H1 (cell line): Measurements from ENCODE around the gene ZNF423. TPM values are rescaled to one million over a fixed set of nuclear protein-coding genes. Genes with fewer than 3 reads are reported as not detected.

Source experiments
- CTCF ChIA-PET: fragments of 300-600 bp; sonication (Branson Sonifier 250); formaldehyde crosslinking; loops from one replicate; lab custom pipeline; 2021; ENCODE audit not compliant: partially characterized antibody; lab: Charles Lee
- POLR2A ChIA-PET: fragments of 300-600 bp; sonication (Branson Sonifier 250); formaldehyde crosslinking; loops from one replicate; lab custom pipeline; 2021; ENCODE audit warnings: inconsistent platforms; ENCODE audit not compliant: partially characterized antibody; lab: Charles Lee
- DNase-seq, 2 experiments: peaks; one replicate each; pipeline versions ENCODE4 v3.0.0 to v3.0.0-alpha.2; 2010 to 2022; ENCODE audit warnings: low spot score in 2 of 2, low read depth in 1 of 2, mixed read lengths in 1 of 2
- FAIRE-seq: peaks from 2 replicates; lab custom pipeline; 2011; peaks lifted over from hg19 to GRCh38; lab: Jason Lieb, UNC
- H2AFZ ChIP-seq: 2 replicates; pipeline ENCODE4 v1.8.1; 2012; ENCODE audit warnings: low read length, inconsistent platforms
- H2AK5ac ChIP-seq: 2 replicates; pipeline ENCODE4 v1.6.1; 2013; ENCODE audit warnings: low read depth, low read length
- H2BK120ac ChIP-seq: replicated peaks from 2 replicates; pipeline ENCODE3; 2013; ENCODE audit warnings: low read depth, low read length, inconsistent platforms
- H2BK12ac ChIP-seq: 2 replicates; pipeline ENCODE4 v1.6.1; 2013; ENCODE audit warnings: low read depth, low read length
- H2BK15ac ChIP-seq: 2 replicates; pipeline ENCODE4 v1.6.1; 2013; ENCODE audit warnings: low read length
- H2BK20ac ChIP-seq: 2 replicates; pipeline ENCODE4 v1.6.1; 2013; ENCODE audit warnings: low read length
- H2BK5ac ChIP-seq: 2 replicates; pipeline ENCODE4 v1.6.1; 2013; ENCODE audit warnings: low read depth, low read length
- H3K14ac ChIP-seq: 2 replicates; pipeline ENCODE4 v1.6.1; 2013; ENCODE audit warnings: inconsistent platforms; ENCODE audit not compliant: insufficient read length
- H3K18ac ChIP-seq: 2 replicates; pipeline ENCODE4 v1.6.1; 2013; ENCODE audit warnings: low read length; ENCODE audit errors: extremely low read depth
- H3K23ac ChIP-seq: 2 replicates; pipeline ENCODE4 v1.6.1; 2013; ENCODE audit warnings: inconsistent platforms; ENCODE audit not compliant: insufficient read length
- H3K23me2 ChIP-seq: 2 replicates; pipeline ENCODE4 v1.6.1; 2013; ENCODE audit warnings: low read depth, low read length
- H3K27ac ChIP-seq: 2 replicates; pipeline ENCODE4 v1.6.1; 2011; ENCODE audit warnings: low read depth, low read length, inconsistent platforms
- H3K27me3 ChIP-seq, 4 experiments: replicated peaks in 1 of 4; 1 replicate in 1 of 4; 2 replicates in 3 of 4; pipeline versions ENCODE4 v1.6.1 to v1.8.1; 2011 to 2013; ENCODE audit warnings: low read length in 3 of 4, mild to moderate bottlenecking in 3 of 4, inconsistent platforms in 2 of 4, mixed read lengths in 2 of 4, moderate library complexity in 1 of 4; ENCODE audit not compliant: control insufficient read depth in 3 of 4, insufficient read depth in 3 of 4; ENCODE audit errors: extremely low read depth in 1 of 4
- H3K36me3 ChIP-seq, 4 experiments: 2 replicates each; pipeline versions ENCODE4 v1.6.1 to v1.8.1; 2011 to 2013; ENCODE audit warnings: mild to moderate bottlenecking in 4 of 4, low read length in 3 of 4, moderate library complexity in 2 of 4, control low read depth in 1 of 4, inconsistent platforms in 1 of 4; ENCODE audit not compliant: insufficient read depth in 4 of 4, control insufficient read depth in 2 of 4
- H3K4ac ChIP-seq: replicated peaks from 2 replicates; pipeline ENCODE3; 2013; ENCODE audit warnings: low read length, low read depth, mixed read lengths, inconsistent platforms; ENCODE audit not compliant: insufficient read length
- H3K4me1 ChIP-seq, 4 experiments: replicated peaks in 1 of 4; 1 replicate in 1 of 4; 2 replicates in 3 of 4; pipeline versions ENCODE4 v1.6.1 to v1.8.1; 2011 to 2013; ENCODE audit warnings: low read length in 3 of 4, inconsistent platforms in 2 of 4, mixed read lengths in 1 of 4; ENCODE audit not compliant: insufficient read depth in 4 of 4, control insufficient read depth in 3 of 4
- H3K4me2 ChIP-seq, 2 experiments: 2 replicates each; pipeline versions ENCODE4 v1.6.1 to v1.8.1; 2011 to 2013; ENCODE audit warnings: low read depth in 2 of 2, low read length in 2 of 2, control low read depth in 1 of 2, inconsistent platforms in 1 of 2, mild to moderate bottlenecking in 1 of 2; ENCODE audit not compliant: insufficient read depth in 1 of 2
- H3K4me3 ChIP-seq, 4 experiments: fragments of 200-600, 300-600 bp in 1 of 4; sonication (generic), shearing (Covaris generic), sonication (Bioruptor Twin) in 1 of 4; 2 replicates each; pipeline versions ENCODE4 v1.5.1 to v1.8.1; 2011 to 2016; ENCODE audit warnings: low read length in 4 of 4, low read depth in 3 of 4, control low read depth in 2 of 4, inconsistent platforms in 2 of 4, mild to moderate bottlenecking in 2 of 4, mixed read lengths in 1 of 4, moderate library complexity in 1 of 4; ENCODE audit not compliant: insufficient read depth in 2 of 4; ENCODE audit errors: extremely low read depth in 1 of 4
- H3K56ac ChIP-seq: replicated peaks from 2 replicates; pipeline ENCODE3; 2013; ENCODE audit warnings: low read depth, mild to moderate bottlenecking, mixed read lengths, low read length, inconsistent platforms; ENCODE audit not compliant: insufficient read length
- H3K79me1 ChIP-seq: 2 replicates; pipeline ENCODE4 v1.6.1; 2013; ENCODE audit warnings: low read depth, low read length, control low read depth
- H3K79me2 ChIP-seq, 2 experiments: 2 replicates each; pipeline versions ENCODE4 v1.6.1 to v1.8.1; 2012 to 2013; ENCODE audit warnings: low read length in 2 of 2, mild to moderate bottlenecking in 2 of 2, inconsistent platforms in 1 of 2; ENCODE audit not compliant: insufficient read depth in 2 of 2, control insufficient read depth in 1 of 2
- H3K9ac ChIP-seq, 4 experiments: replicated peaks in 1 of 4; 1 replicate in 1 of 4; 2 replicates in 3 of 4; pipeline versions ENCODE4 v1.6.1 to v1.8.1; 2011 to 2013; ENCODE audit warnings: low read depth in 3 of 4, low read length in 3 of 4, control low read depth in 2 of 4, mild to moderate bottlenecking in 2 of 4, moderate library complexity in 2 of 4, inconsistent platforms in 1 of 4; ENCODE audit errors: extremely low read depth in 1 of 4
- H3K9me3 ChIP-seq, 2 experiments: 2 replicates each; pipeline versions ENCODE4 v1.6.1 to v1.8.1; 2012 to 2013; ENCODE audit warnings: mild to moderate bottlenecking in 2 of 2, moderate library complexity in 2 of 2, control low read depth in 1 of 2, inconsistent platforms in 1 of 2, low read depth in 1 of 2, low read length in 1 of 2, mixed read lengths in 1 of 2; ENCODE audit not compliant: insufficient read depth in 2 of 2
- H4K20me1 ChIP-seq, 2 experiments: replicated peaks in 1 of 2; 2 replicates each; pipeline versions ENCODE3 to v1.8.1; 2011 to 2013; ENCODE audit warnings: inconsistent platforms in 2 of 2, low read length in 2 of 2, mild to moderate bottlenecking in 1 of 2; ENCODE audit not compliant: insufficient read depth in 2 of 2, control insufficient read depth in 1 of 2
- H4K5ac ChIP-seq: 2 replicates; pipeline ENCODE4 v1.6.1; 2013; ENCODE audit warnings: low read length, low read depth, mixed read lengths, inconsistent platforms; ENCODE audit not compliant: insufficient read length
- H4K8ac ChIP-seq: 2 replicates; pipeline ENCODE4 v1.8.0; 2013; ENCODE audit warnings: mild to moderate bottlenecking, moderate library complexity, low read length, inconsistent platforms; ENCODE audit not compliant: insufficient read depth; ENCODE audit errors: extremely low read depth
- H4K91ac ChIP-seq: replicated peaks from 2 replicates; pipeline ENCODE3; 2013; ENCODE audit warnings: low read length, mixed read lengths, inconsistent platforms; ENCODE audit not compliant: insufficient read length
- CBX8 ChIP-seq: fragments of 300-800, 300-1000 bp; sonication (generic); IDR thresholded peaks from 2 replicates; pipeline ENCODE4 v1.7.1; 2016; ENCODE audit warnings: low read depth, low read length, borderline replicate concordance
- CEBPB ChIP-seq: IDR thresholded peaks from 2 replicates; pipeline ENCODE4 v1.6.1; 2012; ENCODE audit warnings: low read depth, low read length
- JUND ChIP-seq: IDR thresholded peaks from 2 replicates; pipeline ENCODE4 v1.6.1; 2011; ENCODE audit warnings: mild to moderate bottlenecking, improper control_type of control experiment, low read length
- MAFK ChIP-seq: IDR thresholded peaks from 2 replicates; pipeline ENCODE4 v1.6.1; 2012; ENCODE audit warnings: low read depth, mild to moderate bottlenecking, improper control_type of control experiment, low read length
- RXRA ChIP-seq: IDR thresholded peaks from 2 replicates; pipeline ENCODE4 v1.6.1; 2011; ENCODE audit warnings: low read depth, mild to moderate bottlenecking, low read length, moderate library complexity; ENCODE audit not compliant: insufficient read depth
- SIX5 ChIP-seq: IDR thresholded peaks from 2 replicates; pipeline ENCODE4 v1.6.1; 2011; ENCODE audit warnings: mild to moderate bottlenecking, low read depth, low read length
- TAF7 ChIP-seq: optimal IDR thresholded peaks from 2 replicates; pipeline ENCODE3; 2011; ENCODE audit warnings: low read depth, mild to moderate bottlenecking, inconsistent platforms, low read length, moderate library complexity, borderline replicate concordance
- WGBS, 2 experiments: shearing (Covaris generic) in 1 of 2; methylation state at CpG; one replicate each; pipeline versions ENCODE4 v1.1.6 to v1.1.7; 2013 to 2015; ENCODE audit warnings: low lambda C conversion rate in 2 of 2, mixed read lengths in 2 of 2, inconsistent platforms in 1 of 2, low coverage in 1 of 2, missing lambda C conversion rate in 1 of 2; ENCODE audit not compliant: insufficient replicate concordance in 2 of 2, insufficient coverage in 1 of 2, insufficient read length in 1 of 2; ENCODE audit errors: extremely low coverage in 1 of 2, missing lambda C conversion rate in 1 of 2; 5-methylcytosine and 5-hydroxymethylcytosine counted together
- polyA plus RNA-seq, 7 experiments: library from polyadenylated mRNA; depleted of rRNA in 3 of 7; stranded (reverse) in 5 of 7; unstranded in 2 of 7; fragments of >200 nt in 5 of 7; fragments of 200-250 nt in 2 of 7; gene quantifications; 1 replicate in 5 of 7; 2 replicates in 1 of 7; 4 replicates in 1 of 7; pipeline versions ENCODE4 v1.2.1 to v1.2.3, GENCODE V29; 2011 to 2013; ENCODE audit warnings: missing spikeins in 2 of 7, mixed read lengths in 2 of 7
- total RNA-seq: library from RNA; stranded (reverse); fragmentation: NEBNext Ultra II Directional; extraction: Animal tissue kit (Norgen Biotek cat#: 25700); gene quantifications from 2 replicates; pipeline ENCODE4 v1.2.1, GENCODE V29; 2021
- TF ChIP-seq, protein P1 (sequence below), 3 experiments: IDR thresholded peaks; 1 replicate in 2 of 3; 2 replicates in 1 of 3; pipeline versions ENCODE4 v1.5.1 to v1.6.1; 2011; ENCODE audit warnings: low read length in 3 of 3, mild to moderate bottlenecking in 3 of 3, inconsistent platforms in 2 of 3, low read depth in 1 of 3, moderate library complexity in 1 of 3; ENCODE audit not compliant: insufficient read depth in 1 of 3; ENCODE audit errors: control extremely low read depth in 1 of 3

Gene ZNF423
- total and polyA plus RNA-seq, 2 of the 8 experiments (the other 6 are each of a cell fraction or from before 2014, with no cell fraction given), result 38.2 to 52.3 TPM

- Histone ChIP-seq H3K23me2 (no peaks in the 10 kb centered on the region), H3K4ac (no peak overlapping the region), H4K20me1 (peaks cover 2 to 3% of the 10 kb centered on the region in 2 experiments), H3K56ac (no peak overlapping the region), H4K5ac (no peak overlapping the region), H3K27me3 (no peaks in the 10 kb centered on the region), H3K14ac (no peak overlapping the region), H3K23ac (no peak overlapping the region), H3K18ac (peak overlapping the region; percentile 3; the same call in 1 of the 2 replicates), H3K79me2 (peaks cover 0 to 5% of the 10 kb centered on the region in 2 experiments; a peak in 1 of 4 replicates), H2BK12ac (no peak overlapping the region), H3K79me1 (peaks cover 4% of the 10 kb centered on the region), H2BK120ac (no peak overlapping the region), H3K4me1 (peaks cover 0 to 18% (median 13%) of the 10 kb centered on the region in 4 experiments; a peak in 6 of 7 replicates), H2AK5ac (no peak overlapping the region), H3K4me3 (no peak overlapping the region), H2BK15ac (peak overlapping the region; percentile 95; the same call in 1 of the 2 replicates), H4K91ac (no peak overlapping the region), H3K9ac (no peak overlapping the region), H2AFZ (no peak overlapping the region), H3K9me3 (no peaks in the 10 kb centered on the region), H3K36me3 (no peaks in the 10 kb centered on the region), H3K27ac (no peak overlapping the region; the same call in 1 of the 2 replicates), H2BK20ac (no peak overlapping the region), H2BK5ac (0 out of 2 replicates have a peak overlapping the region, but pooled peaks have one; percentile 8), H4K8ac (peak overlapping the region; percentile 58; the same call in 1 of the 2 replicates), H3K4me2 (no peak overlapping the region)
- CTCF ChIA-PET, result interaction anchor here (0.9 to 1.9 kb wide), 6 partner anchors 10 to 72 kb away, joined by 3 to 7 read pairs (median 4); no protein-coding TSS in a partner anchor
- WGBS, 2 experiments, result 90% methylated on average over 31 of the region's 37 CpGs; no CpG with 5 or more reads in 1 of the 2 experiments
- DNase-seq (no peak), FAIRE-seq (no peak)
- POLR2A ChIA-PET, result interaction anchor here (0.6 kb wide), 1 partner anchor 20 kb away, joined by 3 read pairs; no protein-coding TSS in a partner anchor
- TF ChIP-seq JUND (no peak), TAF7 (no peak), MAFK (no peak), CBX8 (no peak), RXRA (no peak), SIX5 (no peak), CEBPB (no peak)
- TF ChIP-seq, protein P1, sequence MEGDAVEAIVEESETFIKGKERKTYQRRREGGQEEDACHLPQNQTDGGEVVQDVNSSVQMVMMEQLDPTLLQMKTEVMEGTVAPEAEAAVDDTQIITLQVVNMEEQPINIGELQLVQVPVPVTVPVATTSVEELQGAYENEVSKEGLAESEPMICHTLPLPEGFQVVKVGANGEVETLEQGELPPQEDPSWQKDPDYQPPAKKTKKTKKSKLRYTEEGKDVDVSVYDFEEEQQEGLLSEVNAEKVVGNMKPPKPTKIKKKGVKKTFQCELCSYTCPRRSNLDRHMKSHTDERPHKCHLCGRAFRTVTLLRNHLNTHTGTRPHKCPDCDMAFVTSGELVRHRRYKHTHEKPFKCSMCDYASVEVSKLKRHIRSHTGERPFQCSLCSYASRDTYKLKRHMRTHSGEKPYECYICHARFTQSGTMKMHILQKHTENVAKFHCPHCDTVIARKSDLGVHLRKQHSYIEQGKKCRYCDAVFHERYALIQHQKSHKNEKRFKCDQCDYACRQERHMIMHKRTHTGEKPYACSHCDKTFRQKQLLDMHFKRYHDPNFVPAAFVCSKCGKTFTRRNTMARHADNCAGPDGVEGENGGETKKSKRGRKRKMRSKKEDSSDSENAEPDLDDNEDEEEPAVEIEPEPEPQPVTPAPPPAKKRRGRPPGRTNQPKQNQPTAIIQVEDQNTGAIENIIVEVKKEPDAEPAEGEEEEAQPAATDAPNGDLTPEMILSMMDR (IDR thresholded peaks at IDR 0.05; ENCODE audit: control extremely low read depth in 1 of 3, insufficient read depth in 1 of 3, low read depth in 1 of 3, low read length in 3 of 3), result no peak
Measured at GRCh38 chr16:49664221-49665215, 191.4 kb downstream of the ZNF423 start.
